ENCODE results near the gene UBE2D1.

The UBE2D1 gene

DNA sequence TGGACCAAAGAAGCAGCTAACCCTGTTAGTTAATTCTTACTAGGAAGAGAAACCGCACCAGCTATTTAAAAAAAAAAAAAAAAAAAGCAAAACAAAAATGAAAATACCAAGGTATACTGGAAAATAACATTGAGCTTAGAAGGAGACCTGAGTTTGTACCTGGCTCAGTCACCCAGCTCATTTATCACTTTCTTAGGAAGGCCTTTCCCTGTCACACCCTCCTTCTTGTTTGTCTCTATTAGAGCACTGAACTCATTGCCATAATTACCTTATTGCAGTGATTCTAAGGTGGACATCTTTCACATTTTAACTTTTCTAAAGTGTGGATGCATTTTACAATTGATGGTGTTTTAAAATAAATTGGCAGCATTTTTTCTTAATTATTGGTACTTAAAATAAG, 24.1 kb downstream of the UBE2D1 start (continued):
- no peak for TF ChIP-seq ESRRG (CRISPR knock-in tag; IDR thresholded peaks at IDR 0.05)
- TF ChIP-seq ZNF8 (CRISPR knock-in tag; IDR thresholded peaks at IDR 0.05) = no peak

DNA sequence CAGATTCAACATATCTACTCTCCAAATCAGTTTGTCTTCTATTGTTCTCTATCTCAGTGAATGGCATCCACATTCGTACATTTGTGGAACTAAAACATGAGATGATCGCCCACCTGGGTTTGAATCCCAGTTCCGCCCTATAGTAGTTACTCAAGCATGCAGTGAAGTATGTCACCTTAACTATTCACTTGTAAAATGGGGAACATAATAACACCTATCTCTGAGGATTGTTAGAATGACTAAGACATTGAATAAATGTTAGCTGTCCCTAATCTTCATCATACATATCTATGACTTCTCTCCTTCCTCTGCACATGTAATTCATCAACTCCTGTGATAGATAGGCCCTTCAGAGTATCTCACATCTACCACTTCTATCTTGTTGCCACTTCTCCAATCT, 24.7 kb downstream of the UBE2D1 start:
- no peak for ATAC-seq
- TF ChIP-seq ISL1 (CRISPR knock-in tag; IDR thresholded peaks at IDR 0.05) = no peak
- no peak for TF ChIP-seq ZFP3 (CRISPR knock-in tag; IDR thresholded peaks at IDR 0.05)
- no peak for TF ChIP-seq ARNTL (CRISPR knock-in tag; IDR thresholded peaks at IDR 0.05; ENCODE audit: borderline replicate concordance, low read depth)
- TF ChIP-seq ZFP30 (CRISPR knock-in tag; IDR thresholded peaks at IDR 0.05) = no peak
- TF ChIP-seq TOX (CRISPR knock-in tag; IDR thresholded peaks at IDR 0.05; ENCODE audit: borderline replicate concordance) = no peak
- no peak for TF ChIP-seq POU6F1 (CRISPR knock-in tag; IDR thresholded peaks at IDR 0.05; ENCODE audit: borderline replicate concordance, low read depth)
- no peak for TF ChIP-seq ZNF8 (CRISPR knock-in tag; IDR thresholded peaks at IDR 0.05)
- TF ChIP-seq, protein P1, sequence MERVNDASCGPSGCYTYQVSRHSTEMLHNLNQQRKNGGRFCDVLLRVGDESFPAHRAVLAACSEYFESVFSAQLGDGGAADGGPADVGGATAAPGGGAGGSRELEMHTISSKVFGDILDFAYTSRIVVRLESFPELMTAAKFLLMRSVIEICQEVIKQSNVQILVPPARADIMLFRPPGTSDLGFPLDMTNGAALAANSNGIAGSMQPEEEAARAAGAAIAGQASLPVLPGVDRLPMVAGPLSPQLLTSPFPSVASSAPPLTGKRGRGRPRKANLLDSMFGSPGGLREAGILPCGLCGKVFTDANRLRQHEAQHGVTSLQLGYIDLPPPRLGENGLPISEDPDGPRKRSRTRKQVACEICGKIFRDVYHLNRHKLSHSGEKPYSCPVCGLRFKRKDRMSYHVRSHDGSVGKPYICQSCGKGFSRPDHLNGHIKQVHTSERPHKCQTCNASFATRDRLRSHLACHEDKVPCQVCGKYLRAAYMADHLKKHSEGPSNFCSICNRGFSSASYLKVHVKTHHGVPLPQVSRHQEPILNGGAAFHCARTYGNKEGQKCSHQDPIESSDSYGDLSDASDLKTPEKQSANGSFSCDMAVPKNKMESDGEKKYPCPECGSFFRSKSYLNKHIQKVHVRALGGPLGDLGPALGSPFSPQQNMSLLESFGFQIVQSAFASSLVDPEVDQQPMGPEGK (CRISPR knock-in tag; IDR thresholded peaks at IDR 0.05; ENCODE audit: borderline replicate concordance) = no peak
- TF ChIP-seq RARB (CRISPR knock-in tag; IDR thresholded peaks at IDR 0.05) = no peak
- no peak for TF ChIP-seq ZNF70 (CRISPR knock-in tag; IDR thresholded peaks at IDR 0.05)
- TF ChIP-seq ZNF565 (CRISPR knock-in tag; conservative IDR thresholded peaks at IDR 0.05; ENCODE audit: low read depth) = no peak
- TF ChIP-seq ESRRG (CRISPR knock-in tag; IDR thresholded peaks at IDR 0.05) = no peak
- TF ChIP-seq CREB5 (CRISPR knock-in tag; IDR thresholded peaks at IDR 0.05; ENCODE audit: low read depth) = no peak
- TF ChIP-seq TSHZ2 (CRISPR knock-in tag; IDR thresholded peaks at IDR 0.05) = no peak
- TF ChIP-seq TCF4 (CRISPR knock-in tag; IDR thresholded peaks at IDR 0.05; ENCODE audit: borderline replicate concordance) = no peak
- TF ChIP-seq PPARA (CRISPR knock-in tag; IDR thresholded peaks at IDR 0.05; ENCODE audit: borderline replicate concordance) = no peak
- no peak for TF ChIP-seq SNAI2 (CRISPR knock-in tag; IDR thresholded peaks at IDR 0.05)
- TF ChIP-seq BACH2 (CRISPR knock-in tag; IDR thresholded peaks at IDR 0.05; ENCODE audit: borderline replicate concordance) = no peak

- no peak for ATAC-seq
- no peak for TF ChIP-seq SNAI2 (CRISPR knock-in tag; IDR thresholded peaks at IDR 0.05)
- TF ChIP-seq ZC3H10 (CRISPR knock-in tag; IDR thresholded peaks at IDR 0.05) = no peak
- no peak for TF ChIP-seq GLIS3 (CRISPR knock-in tag; IDR thresholded peaks at IDR 0.05)
- no peak for TF ChIP-seq CREB5 (CRISPR knock-in tag; IDR thresholded peaks at IDR 0.05; ENCODE audit: low read depth)
- no peak for TF ChIP-seq PPARA (CRISPR knock-in tag; IDR thresholded peaks at IDR 0.05; ENCODE audit: borderline replicate concordance)
- no peak for TF ChIP-seq RARB (CRISPR knock-in tag; IDR thresholded peaks at IDR 0.05)
- TF ChIP-seq ZFP30 (CRISPR knock-in tag; IDR thresholded peaks at IDR 0.05) = no peak
- TF ChIP-seq, protein P1 (CRISPR knock-in tag; IDR thresholded peaks at IDR 0.05; ENCODE audit: borderline replicate concordance) = no peak
- TF ChIP-seq TSHZ2 (CRISPR knock-in tag; IDR thresholded peaks at IDR 0.05) = no peak
- TF ChIP-seq TCF4 (CRISPR knock-in tag; IDR thresholded peaks at IDR 0.05; ENCODE audit: borderline replicate concordance) = no peak
- TF ChIP-seq, protein P2, sequence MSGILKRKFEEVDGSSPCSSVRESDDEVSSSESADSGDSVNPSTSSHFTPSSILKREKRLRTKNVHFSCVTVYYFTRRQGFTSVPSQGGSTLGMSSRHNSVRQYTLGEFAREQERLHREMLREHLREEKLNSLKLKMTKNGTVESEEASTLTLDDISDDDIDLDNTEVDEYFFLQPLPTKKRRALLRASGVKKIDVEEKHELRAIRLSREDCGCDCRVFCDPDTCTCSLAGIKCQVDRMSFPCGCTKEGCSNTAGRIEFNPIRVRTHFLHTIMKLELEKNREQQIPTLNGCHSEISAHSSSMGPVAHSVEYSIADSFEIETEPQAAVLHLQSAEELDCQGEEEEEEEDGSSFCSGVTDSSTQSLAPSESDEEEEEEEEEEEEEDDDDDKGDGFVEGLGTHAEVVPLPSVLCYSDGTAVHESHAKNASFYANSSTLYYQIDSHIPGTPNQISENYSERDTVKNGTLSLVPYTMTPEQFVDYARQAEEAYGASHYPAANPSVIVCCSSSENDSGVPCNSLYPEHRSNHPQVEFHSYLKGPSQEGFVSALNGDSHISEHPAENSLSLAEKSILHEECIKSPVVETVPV (CRISPR knock-in tag; IDR thresholded peaks at IDR 0.05) = no peak
- TF ChIP-seq ZNF70 (CRISPR knock-in tag; IDR thresholded peaks at IDR 0.05) = no peak
- TF ChIP-seq ZNF8 (CRISPR knock-in tag; IDR thresholded peaks at IDR 0.05) = no peak
- TF ChIP-seq ZFP3 (CRISPR knock-in tag; IDR thresholded peaks at IDR 0.05) = no peak
Measured at GRCh38 chr10:58360412-58361004, 25.7 kb downstream of the UBE2D1 start.
